ENCODE measurements around the gene REXO2. TPM values are rescaled to one million over a fixed set of nuclear protein-coding genes. Genes with fewer than 3 reads are reported as not detected.

Gene REXO2
- total and polyA plus RNA-seq, 2 of the 13 experiments (the other 11 are each of a cell fraction or from before 2014, with no cell fraction given) = 95.6 to 104 TPM

- TF ChIP-seq ZBED4 (CRISPR knock-in tag; IDR thresholded peaks at IDR 0.05; ENCODE audit: borderline replicate concordance) (no peak; the same call in 1 of the 2 replicates), ZFAT (CRISPR knock-in tag; conservative IDR thresholded peaks at IDR 0.05) (0 out of 2 replicates have a peak, but pooled peaks have one; percentile 49), CENPT (CRISPR knock-in tag; IDR thresholded peaks at IDR 0.05; ENCODE audit: low read depth) (no peak), RARA (CRISPR knock-in tag; IDR thresholded peaks at IDR 0.05) (peak; percentile 84), MYC (CRISPR knock-in tag; IDR thresholded peaks at IDR 0.05; ENCODE audit: borderline replicate concordance) (peak; percentile 74; the same call in 1 of the 2 replicates), NKX3-1 (CRISPR knock-in tag; IDR thresholded peaks at IDR 0.05) (0 out of 2 replicates have a peak, but pooled peaks have one; percentile 68), PPARG (CRISPR knock-in tag; conservative IDR thresholded peaks at IDR 0.05) (peak; percentile 25; the same call in 1 of the 2 replicates), ZBTB26 (CRISPR knock-in tag; IDR thresholded peaks at IDR 0.05; ENCODE audit: borderline replicate concordance) (peak; percentile 42), PRDM15 (CRISPR knock-in tag; IDR thresholded peaks at IDR 0.05) (0 out of 2 replicates have a peak, but pooled peaks have one; percentile 40), BATF2 (CRISPR knock-in tag; IDR thresholded peaks at IDR 0.05) (no peak), ZNF264 (CRISPR knock-in tag; IDR thresholded peaks at IDR 0.05) (peak; percentile 87; the same call in 1 of the 2 replicates), TSC22D2 (CRISPR knock-in tag; IDR thresholded peaks at IDR 0.05; ENCODE audit: borderline replicate concordance) (peak; percentile 27; the same call in 1 of the 2 replicates), CREM (IDR thresholded peaks at IDR 0.05) (peak; percentile 89), CREM (CRISPR knock-in tag; IDR thresholded peaks at IDR 0.05) (no peak), GLI4 (CRISPR knock-in tag; IDR thresholded peaks at IDR 0.05; ENCODE audit: borderline replicate concordance) (0 out of 2 replicates have a peak, but pooled peaks have one; percentile 52), ZNF260 (CRISPR knock-in tag; IDR thresholded peaks at IDR 0.05; ENCODE audit: borderline replicate concordance, low read depth) (no peak), CHD2 (IDR thresholded peaks at IDR 0.05; ENCODE audit: low read depth, low read length) (0 out of 2 replicates have a peak, but pooled peaks have one; percentile 39), ZNF660 (CRISPR knock-in tag; IDR thresholded peaks at IDR 0.05; ENCODE audit: borderline replicate concordance, low read depth) (no peak; the same call in 1 of the 2 replicates), ZFP1 (CRISPR knock-in tag; IDR thresholded peaks at IDR 0.05) (0 out of 2 replicates have a peak, but pooled peaks have one; percentile 1), ZFP82 (CRISPR knock-in tag; IDR thresholded peaks at IDR 0.05; ENCODE audit: borderline replicate concordance) (no peak)
Observed at GRCh38 chr11:114400216-114400914, 38.9 kb upstream of the REXO2 start, which contains the start of the genes C11orf71 and RBM7 (continued).

Data from HepG2 (cell line).